WERI-Rb-1 (cell line): ENCODE measurements around the gene PCNX2.

Experiments
- DNase-seq: peaks from one replicate; pipeline ENCODE4 v3.0.0-alpha.2; 2020
- H3K27ac ChIP-seq: fragments of 250-450 bp; sonication (Bioruptor Pico); 2 replicates; pipeline ENCODE4 v1.5.1; 2020; ENCODE audit warnings: mild to moderate bottlenecking, moderate library complexity
- H3K27me3 ChIP-seq: fragments of 250-450 bp; sonication (Bioruptor Pico); 2 replicates; pipeline ENCODE4 v1.5.1; 2021; ENCODE audit warnings: mild to moderate bottlenecking, low read depth, moderate library complexity; ENCODE audit not compliant: insufficient read depth, severe bottlenecking
- H3K36me3 ChIP-seq: fragments of 250-450 bp; sonication (Bioruptor Pico); 2 replicates; pipeline ENCODE4 v1.5.1; 2020; ENCODE audit warnings: mild to moderate bottlenecking, moderate library complexity
- H3K4me3 ChIP-seq: 2 replicates; pipeline ENCODE4 v1.5.1; 2011; ENCODE audit warnings: low read depth, mild to moderate bottlenecking, control low read depth, low read length
- H3K9me3 ChIP-seq: fragments of 250-450 bp; sonication (Bioruptor Pico); 2 replicates; pipeline ENCODE4 v1.5.1; 2021; ENCODE audit warnings: mild to moderate bottlenecking, moderate library complexity; ENCODE audit not compliant: severe bottlenecking
- CTCF ChIP-seq: IDR thresholded peaks from 2 replicates; pipeline ENCODE4 v1.5.1; 2011; ENCODE audit warnings: low read depth, mild to moderate bottlenecking, control low read depth, inconsistent platforms, low read length

The PCNX2 gene

GRCh38 chr1:232969799-232970198 is 325.7 kb downstream of the PCNX2 start:
- peak overlapping the region; percentile 96 for H3K27ac ChIP-seq
- H3K36me3 ChIP-seq: peaks cover 64% of the 10 kb centered on the region
- DNase-seq: no peak
- peaks cover 9% of the 10 kb centered on the region for H3K9me3 ChIP-seq
- TF ChIP-seq CTCF: no peak
- no peaks in the 10 kb centered on the region for H3K27me3 ChIP-seq
- no peak overlapping the region for H3K4me3 ChIP-seq

- Histone ChIP-seq H3K27ac (peak overlapping the region; percentile 96), H3K9me3 (peaks cover 8% of the 10 kb centered on the region), H3K36me3 (peaks cover 61% of the 10 kb centered on the region), H3K4me3 (no peak overlapping the region), H3K27me3 (no peaks in the 10 kb centered on the region)
- no peak for TF ChIP-seq CTCF
- peak; percentile 85 for DNase-seq
Observed at GRCh38 chr1:232968965-232969364, 326.6 kb downstream of the PCNX2 start.

DNA sequence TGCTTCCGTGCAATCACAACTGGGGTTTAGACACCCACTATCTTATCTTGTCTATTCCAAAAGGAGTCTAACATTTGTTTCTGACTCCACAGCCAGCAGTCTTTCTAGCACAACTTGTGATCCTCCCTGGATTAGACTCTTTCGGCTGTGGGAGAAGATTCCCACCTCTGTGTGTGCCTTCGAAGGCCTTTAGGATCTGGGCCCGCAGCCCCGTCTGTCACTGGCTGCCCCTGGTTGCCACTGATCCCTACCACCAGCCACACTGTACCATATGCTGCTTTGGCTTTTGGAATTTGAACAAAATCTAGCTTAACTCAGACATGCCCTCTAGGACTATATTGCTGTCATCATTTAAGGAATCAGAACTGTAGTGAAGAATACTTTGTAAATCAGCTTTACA is 327.1 kb downstream of the PCNX2 start:
- peaks cover 56% of the 10 kb centered on the region for H3K36me3 ChIP-seq
- H3K9me3 ChIP-seq: peaks cover 2% of the 10 kb centered on the region
- H3K27ac ChIP-seq: peak overlapping the region; percentile 96
- TF ChIP-seq CTCF: no peak
- peak; percentile 84 for DNase-seq
- no peaks in the 10 kb centered on the region for H3K27me3 ChIP-seq
- H3K4me3 ChIP-seq: no peak overlapping the region

DNA sequence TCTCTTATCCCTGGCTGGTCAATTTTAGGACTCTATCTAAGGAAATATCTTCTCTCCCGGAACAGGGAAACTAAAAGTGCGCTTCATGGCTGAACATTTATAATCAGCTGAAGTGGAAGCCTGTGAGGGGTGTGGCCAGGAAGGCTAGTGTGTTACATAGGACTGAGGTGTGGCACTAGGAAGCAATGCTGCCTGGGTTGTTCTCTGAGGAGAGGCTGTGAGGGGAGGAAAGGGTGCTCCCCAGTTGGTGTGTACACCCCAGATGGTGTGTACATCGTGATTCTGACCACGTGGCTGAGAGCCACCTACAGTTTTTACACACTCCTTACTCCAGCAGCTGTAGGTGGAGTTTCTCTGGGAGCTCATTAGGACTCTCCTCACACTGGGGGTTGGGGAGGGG is 328.9 kb downstream of the PCNX2 start:
- peak; percentile 86 for DNase-seq
- Histone ChIP-seq H3K27me3 (no peaks in the 10 kb centered on the region), H3K9me3 (no peaks in the 10 kb centered on the region), H3K4me3 (no peak overlapping the region; the same call in 1 of the 2 replicates), H3K27ac (peak overlapping the region; percentile 96), H3K36me3 (peaks cover 39% of the 10 kb centered on the region)
- TF ChIP-seq CTCF: no peak

- peak; percentile 96 for DNase-seq
- Histone ChIP-seq H3K36me3 (peaks cover 34% of the 10 kb centered on the region), H3K4me3 (peak overlapping the region; percentile 33)
Observed at GRCh38 chr1:232965912-232966217, 329.7 kb downstream of the PCNX2 start.

More at GRCh38 chr1:232965912-232966217, 329.7 kb downstream of the PCNX2 start:
- peak overlapping the region; percentile 96 for H3K27ac ChIP-seq
- no peaks in the 10 kb centered on the region for H3K27me3 ChIP-seq
- H3K9me3 ChIP-seq: no peaks in the 10 kb centered on the region
- TF ChIP-seq CTCF: no peak
